ENCODE data around the gene PLPPR3. TPM values are rescaled to one million over a fixed set of nuclear protein-coding genes. Genes with fewer than 3 reads are reported as not detected.

PLPPR3 gene
- polyA plus RNA-seq, 1 donor (not counting 4 experiments of a cell fraction or from before 2014, with no cell fraction given), result not detected

DNA sequence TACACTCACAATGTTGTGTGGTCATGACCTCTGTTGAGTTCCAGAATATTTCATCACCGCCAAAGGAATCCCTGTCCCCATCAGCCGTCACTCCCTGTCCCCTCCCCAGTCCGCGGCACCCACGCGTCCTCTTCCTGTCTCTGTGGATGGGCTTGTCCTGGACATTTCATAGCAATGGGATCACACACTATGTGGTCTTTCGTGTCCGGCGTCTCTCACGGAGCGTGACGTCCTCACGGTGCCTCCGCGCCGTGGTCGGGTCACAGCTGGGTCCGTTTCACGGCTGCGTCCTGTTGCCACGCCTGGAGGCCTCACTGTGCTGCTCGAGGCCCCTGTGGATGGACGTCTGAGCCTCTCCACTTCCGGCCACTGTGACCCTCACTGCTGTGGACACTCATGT is 12.5 kb upstream of the PLPPR3 start:
- H3K79me2 ChIP-seq (ENCODE audit: control insufficient read depth, insufficient read depth, low read length), result no peaks in the 10 kb centered on the region
- H2AFZ ChIP-seq (ENCODE audit: control insufficient read depth, low read length), result no peak overlapping the region
- no peaks in the 10 kb centered on the region for H3K9me3 ChIP-seq (ENCODE audit: control insufficient read depth, low read depth, low read length)
- H3K36me3 ChIP-seq (ENCODE audit: control insufficient read depth in 2 of 2, extremely low read depth in 1 of 2, insufficient read depth in 2 of 2, low read length in 2 of 2), result no peaks in the 10 kb centered on the region
- no peak overlapping the region for H3K9ac ChIP-seq (ENCODE audit: control insufficient read depth, extremely low read depth, insufficient read depth, low read length)
- no peak overlapping the region for H3K4me3 ChIP-seq (ENCODE audit: control insufficient read depth in 2 of 3, extremely low read depth in 1 of 3, insufficient read depth in 2 of 3, low read depth in 1 of 3, low read length in 3 of 3)
- no peak overlapping the region for H3K27ac ChIP-seq (ENCODE audit: control insufficient read depth, insufficient read depth, low read length)
- FAIRE-seq (no peak), DNase-seq (ENCODE audit: low read depth, low spot score) (no peak)
- no peaks in the 10 kb centered on the region for H3K9me1 ChIP-seq (ENCODE audit: control insufficient read depth, extremely low read depth, insufficient read depth, low read length)
- H3K4me2 ChIP-seq (ENCODE audit: control insufficient read depth, extremely low read depth, insufficient read depth, low read depth, low read length), result no peak overlapping the region
- no peaks in the 10 kb centered on the region for H3K4me1 ChIP-seq (ENCODE audit: control insufficient read depth, extremely low read depth, insufficient read depth, low read length)
- dilution Hi-C loops (cut with MboI; ENCODE audit: extremely low pct_ligation_motif_present, low sequenced_read_pairs), result no loop called here
- no peak for TF ChIP-seq EZH2 (IDR thresholded peaks at IDR 0.05; ENCODE audit: low read length)
- TF ChIP-seq, protein P1, sequence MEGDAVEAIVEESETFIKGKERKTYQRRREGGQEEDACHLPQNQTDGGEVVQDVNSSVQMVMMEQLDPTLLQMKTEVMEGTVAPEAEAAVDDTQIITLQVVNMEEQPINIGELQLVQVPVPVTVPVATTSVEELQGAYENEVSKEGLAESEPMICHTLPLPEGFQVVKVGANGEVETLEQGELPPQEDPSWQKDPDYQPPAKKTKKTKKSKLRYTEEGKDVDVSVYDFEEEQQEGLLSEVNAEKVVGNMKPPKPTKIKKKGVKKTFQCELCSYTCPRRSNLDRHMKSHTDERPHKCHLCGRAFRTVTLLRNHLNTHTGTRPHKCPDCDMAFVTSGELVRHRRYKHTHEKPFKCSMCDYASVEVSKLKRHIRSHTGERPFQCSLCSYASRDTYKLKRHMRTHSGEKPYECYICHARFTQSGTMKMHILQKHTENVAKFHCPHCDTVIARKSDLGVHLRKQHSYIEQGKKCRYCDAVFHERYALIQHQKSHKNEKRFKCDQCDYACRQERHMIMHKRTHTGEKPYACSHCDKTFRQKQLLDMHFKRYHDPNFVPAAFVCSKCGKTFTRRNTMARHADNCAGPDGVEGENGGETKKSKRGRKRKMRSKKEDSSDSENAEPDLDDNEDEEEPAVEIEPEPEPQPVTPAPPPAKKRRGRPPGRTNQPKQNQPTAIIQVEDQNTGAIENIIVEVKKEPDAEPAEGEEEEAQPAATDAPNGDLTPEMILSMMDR (optimal IDR thresholded peaks at IDR 0.05 in 1 of 3, IDR thresholded peaks at IDR 0.05 in 1 of 3, conservative IDR thresholded peaks at IDR 0.05 in 1 of 3; ENCODE audit: extremely low read depth in 1 of 3, insufficient read depth in 2 of 3, low read length in 3 of 3), result no peak
- peaks cover 33% of the 10 kb centered on the region for H3K27me3 ChIP-seq (ENCODE audit: control insufficient read depth, extremely low read depth, insufficient read depth, low read length)
- no peaks in the 10 kb centered on the region for H4K20me1 ChIP-seq (ENCODE audit: control insufficient read depth, extremely low read depth, insufficient read depth, low read length)

DNA sequence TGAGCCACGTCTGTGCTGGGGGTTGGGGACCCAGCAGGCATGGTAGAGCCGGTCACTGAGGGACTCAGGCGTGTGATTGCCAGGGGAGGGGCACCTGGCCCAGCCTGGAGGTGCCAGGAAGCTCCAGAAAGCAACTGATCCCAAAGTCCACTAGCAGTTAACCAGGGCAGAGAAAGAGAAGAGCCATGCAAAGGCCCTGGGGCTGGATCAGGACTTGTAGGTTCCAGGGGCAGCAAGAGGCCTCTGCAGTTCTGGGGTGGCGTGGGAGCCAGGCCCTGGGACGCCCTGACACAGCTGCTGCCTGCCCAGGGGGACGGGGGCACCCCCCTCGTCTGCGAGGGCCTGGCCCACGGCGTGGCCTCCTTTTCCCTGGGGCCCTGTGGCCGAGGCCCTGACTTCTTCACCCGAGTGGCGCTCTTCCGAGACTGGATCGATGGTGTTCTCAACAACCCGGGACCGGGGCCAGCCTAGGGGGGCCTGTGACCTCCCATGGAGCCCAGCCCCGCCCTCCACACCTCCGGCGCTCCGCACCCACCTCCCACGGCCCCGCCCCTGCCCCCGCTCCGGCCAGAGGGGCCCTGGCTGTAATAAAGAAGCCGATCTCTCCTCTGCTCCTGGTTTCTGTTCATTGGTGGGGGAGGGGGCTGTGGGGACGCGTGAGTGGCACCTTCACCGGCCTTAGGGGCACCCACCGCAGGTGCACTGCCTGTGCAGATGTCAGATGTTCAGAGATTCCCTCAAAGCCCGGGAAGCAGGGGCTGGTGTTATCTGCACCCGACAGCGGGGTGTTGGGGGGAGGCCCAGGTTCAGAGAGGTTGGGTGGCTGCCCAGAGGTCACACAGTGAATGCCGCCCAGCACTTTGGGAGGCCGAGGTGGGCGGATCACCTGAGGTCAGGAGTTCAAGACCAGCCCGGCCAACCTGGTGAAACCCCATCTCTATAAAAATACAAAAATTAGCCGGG is 9.9 kb upstream of the PLPPR3 start:
- Histone ChIP-seq H3K4me1 (ENCODE audit: control insufficient read depth, extremely low read depth, insufficient read depth, low read length) (no peaks in the 10 kb centered on the region), H2AFZ (ENCODE audit: control insufficient read depth, low read length) (no peak overlapping the region), H3K9me3 (ENCODE audit: control insufficient read depth, low read depth, low read length) (no peaks in the 10 kb centered on the region), H3K79me2 (ENCODE audit: control insufficient read depth, insufficient read depth, low read length) (no peaks in the 10 kb centered on the region), H3K36me3 (ENCODE audit: control insufficient read depth in 2 of 2, extremely low read depth in 1 of 2, insufficient read depth in 2 of 2, low read length in 2 of 2) (no peaks in the 10 kb centered on the region), H3K9me1 (ENCODE audit: control insufficient read depth, extremely low read depth, insufficient read depth, low read length) (no peaks in the 10 kb centered on the region), H3K9ac (ENCODE audit: control insufficient read depth, extremely low read depth, insufficient read depth, low read length) (no peak overlapping the region), H3K4me2 (ENCODE audit: control insufficient read depth, extremely low read depth, insufficient read depth, low read depth, low read length) (no peak overlapping the region), H3K4me3 (ENCODE audit: control insufficient read depth in 2 of 3, extremely low read depth in 1 of 3, insufficient read depth in 2 of 3, low read depth in 1 of 3, low read length in 3 of 3) (no peak overlapping the region), H4K20me1 (ENCODE audit: control insufficient read depth, extremely low read depth, insufficient read depth, low read length) (no peaks in the 10 kb centered on the region), H3K27me3 (ENCODE audit: control insufficient read depth, extremely low read depth, insufficient read depth, low read length) (peaks cover 27% of the 10 kb centered on the region), H3K27ac (ENCODE audit: control insufficient read depth, insufficient read depth, low read length) (no peak overlapping the region)
- FAIRE-seq (no peak), DNase-seq (ENCODE audit: low read depth, low spot score) (no peak)
- dilution Hi-C loops (cut with MboI; ENCODE audit: extremely low pct_ligation_motif_present, low sequenced_read_pairs), result no loop called here
- TF ChIP-seq, protein P1 (optimal IDR thresholded peaks at IDR 0.05 in 1 of 3, IDR thresholded peaks at IDR 0.05 in 1 of 3, conservative IDR thresholded peaks at IDR 0.05 in 1 of 3; ENCODE audit: extremely low read depth in 1 of 3, insufficient read depth in 2 of 3, low read length in 3 of 3), result no peak
- no peak for TF ChIP-seq EZH2 (IDR thresholded peaks at IDR 0.05; ENCODE audit: low read length)

Data from keratinocyte (primary cell).